Stimulated activated CD4-positive, alpha-beta T cell treated with anti-CD3 and anti-CD28 coated beads, Interleukin-1b, Interleukin-23, amount 100 ng/mL, for 4 hours (primary cell): Measurements from ENCODE around the gene ZFHX3.

Experiments
- DNase-seq, 2 donors: peaks; one replicate each; pipeline ENCODE4 v3.0.0-alpha.2; 2020; ENCODE audit warnings: low read depth in 2 of 2

Gene ZFHX3

DNA sequence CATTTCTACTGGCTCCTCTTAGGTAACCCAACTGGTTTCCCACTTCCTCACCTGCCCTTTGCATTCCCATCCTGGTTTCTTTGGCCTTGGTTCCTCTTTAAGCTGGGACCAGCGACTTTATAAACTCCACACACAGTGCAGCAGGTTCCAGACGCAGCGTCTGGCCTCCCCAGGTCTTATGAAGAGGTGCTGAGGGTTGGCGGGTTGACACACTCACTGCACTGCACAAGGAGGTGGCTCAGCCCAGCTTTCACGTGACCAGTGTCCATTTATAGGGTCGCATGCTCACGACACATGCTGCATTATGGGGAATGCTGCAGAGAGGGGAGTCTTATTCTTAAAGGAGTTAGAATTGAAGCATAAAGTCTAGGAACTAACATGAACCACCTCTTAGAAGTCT lies 70.8 kb downstream of the ZFHX3 start:
- no peak for DNase-seq

DNA sequence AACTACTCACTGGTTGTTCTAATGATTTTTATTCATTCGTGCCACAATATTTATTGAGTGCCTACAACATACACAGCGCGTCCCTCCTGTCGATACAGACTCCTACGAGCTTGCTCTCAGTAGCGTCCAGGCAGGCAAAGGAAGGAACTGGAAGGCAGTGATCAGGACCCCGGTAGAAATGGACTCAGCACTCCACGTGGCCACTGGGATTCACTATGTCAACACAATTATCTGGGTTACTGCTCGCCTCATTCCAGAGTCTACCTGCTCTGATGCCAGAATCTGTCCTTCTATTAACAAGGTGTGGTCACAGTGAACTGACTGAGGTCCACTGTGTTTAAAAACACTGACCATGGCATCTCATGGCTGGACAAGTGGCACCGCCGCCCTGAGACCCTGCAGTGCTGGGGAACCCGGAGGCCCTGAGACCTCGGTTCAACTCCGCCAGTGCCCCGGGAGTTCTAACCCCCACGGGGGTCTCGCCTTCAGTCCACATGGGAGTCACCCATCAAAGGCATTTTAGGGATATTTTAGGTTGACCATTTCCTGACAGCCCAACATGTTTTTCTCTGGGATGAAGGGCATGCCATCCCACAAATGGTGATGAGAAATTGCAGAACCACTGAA lies 71.4 kb downstream of the ZFHX3 start:
- DNase-seq, result no peak

DNA sequence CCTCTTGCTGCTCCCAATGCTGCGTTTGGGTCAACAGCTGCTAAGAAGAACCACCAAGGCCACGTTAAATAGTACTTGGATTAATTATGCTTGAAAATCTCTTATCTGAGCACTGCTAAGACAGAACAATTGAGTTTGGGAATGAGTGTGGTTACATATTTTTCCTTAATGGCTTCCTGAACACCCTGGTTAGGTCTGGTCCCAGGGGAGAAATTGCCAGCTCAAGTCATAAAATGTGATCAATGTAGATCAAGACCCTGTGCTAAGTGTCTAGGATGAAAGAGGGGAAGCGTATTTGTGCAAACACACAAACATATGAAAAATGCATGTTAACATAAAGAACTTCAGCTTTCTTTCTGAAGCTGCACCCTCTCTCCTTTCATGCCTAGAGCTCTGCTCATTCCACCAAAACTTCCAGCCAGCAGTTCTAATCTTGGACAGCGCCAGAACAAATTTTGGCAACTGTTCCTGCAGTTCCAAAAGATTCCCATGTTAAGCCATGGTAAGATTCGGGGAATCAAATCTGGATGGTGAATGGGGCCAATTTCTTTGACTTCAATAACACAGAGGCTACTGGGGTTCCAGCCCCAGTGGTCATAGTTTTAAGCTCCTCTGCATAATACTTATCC lies 72.0 kb downstream of the ZFHX3 start:
- DNase-seq, result no peak

DNA sequence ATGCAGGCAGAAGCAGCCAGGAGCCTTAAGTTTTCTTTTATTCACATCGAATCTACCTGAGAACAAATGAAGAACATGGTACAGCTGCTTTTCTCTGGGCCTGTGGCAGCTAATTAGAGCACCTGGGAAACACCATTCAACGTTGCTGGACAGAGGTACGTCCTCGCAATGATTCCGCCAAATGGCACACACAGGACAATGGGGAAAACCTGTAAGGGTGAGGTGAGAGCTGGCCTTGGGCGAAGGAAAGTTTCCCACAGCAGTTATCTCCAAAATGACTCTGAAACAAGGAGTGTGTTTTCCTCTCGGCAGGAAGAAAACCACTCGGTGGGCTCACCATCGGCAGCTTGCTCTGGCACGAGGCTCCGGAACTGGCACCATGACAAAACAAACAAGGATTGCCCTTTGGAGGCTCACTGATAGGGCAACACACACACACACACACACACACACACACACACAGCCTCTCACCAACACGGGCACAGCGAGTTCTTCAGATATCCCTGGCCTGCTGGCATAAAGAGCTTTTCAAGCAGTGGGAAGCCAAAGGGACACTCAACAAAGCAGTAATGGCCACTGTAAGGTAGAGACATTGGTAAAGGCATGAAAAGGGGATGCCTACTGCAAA lies 73.7 kb downstream of the ZFHX3 start:
- no peak for DNase-seq

DNA sequence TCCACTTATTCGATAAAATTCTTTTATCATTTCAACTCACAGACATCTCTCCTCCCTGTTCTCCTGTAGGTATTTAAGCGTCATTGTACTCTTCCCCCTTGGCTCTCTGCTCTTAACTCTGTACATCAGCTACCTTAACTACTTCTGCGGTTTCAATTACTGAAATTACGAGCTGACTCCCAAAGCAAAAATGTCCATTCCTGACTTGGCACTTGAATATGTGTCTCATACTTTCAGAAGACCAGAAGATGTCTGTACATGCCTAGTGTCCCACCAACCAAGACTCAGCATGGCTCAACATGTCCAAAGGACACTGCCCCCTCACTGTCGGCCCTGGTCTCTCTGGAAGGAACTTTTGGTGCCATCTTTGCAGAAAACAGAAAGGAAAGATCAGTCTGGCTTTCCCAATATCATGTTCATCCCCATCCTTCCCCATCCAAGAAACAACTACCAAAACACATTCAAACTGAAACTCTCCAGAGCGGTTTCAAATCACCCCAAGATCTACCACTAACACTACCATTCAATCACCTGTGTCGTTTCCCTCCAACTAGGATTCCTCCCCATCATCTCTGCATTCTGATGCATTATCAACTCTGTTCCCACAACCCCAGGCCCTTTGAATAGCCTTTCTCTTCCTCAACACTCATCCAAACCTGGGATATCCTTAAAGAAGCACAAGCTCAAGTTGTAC lies 74.9 kb downstream of the ZFHX3 start:
- no peak for DNase-seq

DNA sequence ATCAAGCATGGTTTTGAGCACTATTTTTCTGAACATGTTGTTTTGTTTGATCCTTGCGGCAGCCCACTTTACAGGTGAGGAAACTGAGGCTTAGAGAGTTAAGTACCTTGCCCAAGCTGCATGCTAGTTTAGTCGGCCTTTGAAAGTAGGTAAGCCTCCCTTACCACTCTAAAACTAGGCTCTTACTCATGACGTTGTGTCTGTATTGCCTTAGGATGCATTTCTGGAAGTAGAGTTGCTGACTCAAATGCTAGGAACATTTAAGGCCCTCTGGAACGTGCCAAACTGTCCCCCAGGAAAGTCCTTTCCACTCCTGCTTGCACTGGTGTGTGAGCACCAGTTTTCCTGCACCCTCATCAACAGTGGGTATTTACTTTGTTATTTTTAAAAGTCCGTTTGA lies 76.6 kb downstream of the ZFHX3 start:
- no peak for DNase-seq

DNA sequence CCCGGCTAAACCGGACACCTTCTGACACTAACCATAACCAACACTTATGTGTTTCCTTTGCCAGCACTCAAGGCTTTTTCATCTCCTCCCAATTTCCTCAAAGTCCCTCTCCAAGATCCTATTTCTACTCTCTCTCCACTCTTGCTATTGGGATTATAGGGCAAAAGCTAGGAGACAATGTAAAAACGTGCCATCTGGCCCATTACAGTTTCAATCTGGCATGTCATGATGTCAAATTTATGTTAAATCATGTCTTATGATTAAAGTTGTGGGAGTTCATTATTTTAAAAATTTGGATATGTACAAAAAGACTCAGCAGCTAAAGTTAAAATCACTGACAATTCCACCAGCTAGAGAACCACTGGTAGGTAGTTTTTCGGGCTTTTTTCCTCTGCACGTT lies 77.3 kb downstream of the ZFHX3 start:
- DNase-seq, result no peak

DNA sequence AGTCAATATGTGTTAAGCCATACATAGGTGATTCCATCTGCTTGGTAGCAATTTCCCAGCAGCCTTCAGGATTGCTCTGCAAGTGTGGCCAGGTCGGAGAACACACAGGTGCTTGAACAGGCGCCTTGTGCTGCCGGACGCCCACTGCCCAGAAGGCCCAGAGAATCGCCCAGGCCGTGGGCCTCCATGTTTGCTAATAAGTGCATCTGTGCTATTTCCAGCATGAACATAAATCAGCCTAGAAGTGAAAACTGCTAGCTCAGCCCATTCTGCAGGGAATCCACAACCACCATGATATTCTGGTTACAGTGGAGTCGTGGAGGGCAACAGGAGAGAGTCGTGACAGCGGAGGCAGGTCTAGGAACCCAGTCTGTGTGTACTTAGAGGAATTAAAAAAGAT lies 78.1 kb downstream of the ZFHX3 start:
- no peak for DNase-seq

DNA sequence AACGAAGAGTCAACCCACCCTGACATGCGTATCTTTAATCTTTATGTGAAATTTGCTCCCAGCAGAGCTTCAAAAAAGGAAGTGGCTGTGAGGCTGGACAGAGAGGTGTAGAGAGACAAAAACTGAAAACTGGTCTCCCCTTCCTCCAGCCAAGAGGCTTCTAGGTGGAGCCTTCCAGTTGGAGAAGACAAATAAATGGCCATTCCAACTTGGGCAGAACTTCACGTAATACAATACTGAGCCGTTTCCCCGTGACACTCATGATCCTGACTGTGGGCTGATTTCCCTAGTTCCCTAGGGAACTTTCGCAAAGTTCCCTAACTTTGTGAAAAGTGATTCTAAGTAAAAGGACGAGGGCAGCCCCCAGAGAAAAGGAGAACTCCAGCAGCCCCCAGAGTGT lies 78.8 kb downstream of the ZFHX3 start:
- no peak for DNase-seq

DNA sequence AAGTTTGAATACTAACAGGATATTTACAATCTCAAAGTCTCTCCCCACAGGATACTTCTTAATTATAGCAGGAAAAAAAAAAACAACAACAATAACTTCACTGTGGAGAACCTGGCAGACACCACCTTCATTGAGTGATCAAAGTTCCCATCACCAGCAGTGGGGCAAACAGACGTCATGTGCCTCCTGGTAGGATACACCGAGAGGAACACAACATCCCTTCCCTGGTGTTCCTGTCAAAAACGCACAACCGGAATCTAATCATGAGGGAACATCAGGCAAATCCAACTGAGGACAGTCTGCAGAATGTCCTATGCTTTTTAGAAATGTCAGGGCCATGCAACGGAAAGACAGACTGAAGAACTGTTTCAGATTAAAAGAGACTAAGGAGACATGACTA lies 80.0 kb downstream of the ZFHX3 start:
- DNase-seq, result no peak

DNA sequence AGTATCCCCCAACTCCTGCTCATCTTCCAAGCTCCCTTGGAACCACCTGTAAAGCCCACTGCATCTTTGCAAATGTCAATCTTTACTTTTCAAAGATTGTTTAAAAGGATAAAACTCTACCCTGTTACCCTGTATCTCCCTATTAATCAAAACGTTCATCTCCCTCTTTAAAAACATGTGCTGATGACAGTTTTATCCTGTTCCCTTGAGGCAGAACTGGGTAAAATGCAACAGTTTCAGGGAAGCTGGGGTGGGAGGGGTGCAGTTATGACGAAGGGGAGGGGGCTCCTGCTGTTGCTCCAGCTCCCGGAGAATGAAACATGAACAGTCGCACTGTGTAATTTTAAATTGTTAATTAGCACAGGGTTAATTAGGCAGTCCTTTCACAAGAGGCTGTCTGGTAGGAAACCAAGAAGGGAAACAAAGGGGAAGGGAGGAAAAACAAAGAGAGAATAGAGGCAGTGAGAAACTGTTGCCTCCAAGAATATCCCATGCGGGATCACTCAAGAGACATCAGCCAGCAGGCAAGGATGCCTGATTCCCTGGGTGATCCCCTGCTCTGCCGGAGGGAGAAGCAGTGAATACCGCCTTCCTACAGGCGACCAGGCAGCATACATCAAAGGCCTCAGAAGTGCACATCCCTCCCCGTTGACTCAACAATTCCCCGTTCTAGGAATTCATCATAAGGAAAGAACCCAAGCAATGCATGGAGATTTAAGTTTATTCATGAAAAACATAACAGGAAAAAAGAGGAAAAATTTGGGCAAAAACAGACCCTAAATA lies 84.2 kb downstream of the ZFHX3 start:
- DNase-seq, result no peak

DNA sequence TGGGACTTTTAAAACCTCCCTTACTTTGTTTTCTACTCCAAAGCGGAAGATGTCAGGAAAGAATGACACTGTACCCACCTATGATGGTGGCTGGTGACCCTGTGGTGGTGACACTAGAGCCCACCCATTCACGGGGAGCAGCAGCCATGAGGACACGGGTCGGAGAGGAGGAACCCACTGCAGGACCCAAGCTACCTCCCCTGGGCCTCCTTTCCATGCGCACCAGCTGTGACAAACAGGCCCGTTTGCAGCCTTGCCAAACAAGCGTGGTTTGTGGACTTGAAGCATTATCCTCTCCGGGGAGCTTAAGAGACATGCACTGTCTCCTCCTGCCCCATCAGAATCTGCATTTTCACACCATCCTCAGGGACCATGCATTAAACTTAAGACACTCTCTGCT lies 85.6 kb downstream of the ZFHX3 start:
- no peak for DNase-seq

DNA sequence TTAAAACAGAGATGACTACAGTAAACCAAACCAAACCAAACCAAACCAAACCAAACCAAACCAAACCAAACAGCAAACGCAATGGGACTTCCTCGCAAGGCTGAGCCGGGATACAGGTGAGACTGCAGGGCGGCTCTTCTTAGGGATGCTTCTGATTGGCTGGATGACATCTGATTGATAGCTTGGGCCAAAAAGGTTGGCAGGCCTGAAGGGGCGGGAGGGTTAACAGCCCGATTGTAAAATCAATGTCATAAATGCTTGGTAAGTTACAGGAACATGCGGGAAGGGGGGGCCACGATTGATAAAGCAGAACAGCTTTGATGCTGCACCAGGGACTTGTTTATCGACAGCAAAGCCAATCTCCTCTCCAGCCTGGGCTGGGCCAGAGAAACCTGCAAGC lies 86.1 kb downstream of the ZFHX3 start:
- no peak for DNase-seq

DNA sequence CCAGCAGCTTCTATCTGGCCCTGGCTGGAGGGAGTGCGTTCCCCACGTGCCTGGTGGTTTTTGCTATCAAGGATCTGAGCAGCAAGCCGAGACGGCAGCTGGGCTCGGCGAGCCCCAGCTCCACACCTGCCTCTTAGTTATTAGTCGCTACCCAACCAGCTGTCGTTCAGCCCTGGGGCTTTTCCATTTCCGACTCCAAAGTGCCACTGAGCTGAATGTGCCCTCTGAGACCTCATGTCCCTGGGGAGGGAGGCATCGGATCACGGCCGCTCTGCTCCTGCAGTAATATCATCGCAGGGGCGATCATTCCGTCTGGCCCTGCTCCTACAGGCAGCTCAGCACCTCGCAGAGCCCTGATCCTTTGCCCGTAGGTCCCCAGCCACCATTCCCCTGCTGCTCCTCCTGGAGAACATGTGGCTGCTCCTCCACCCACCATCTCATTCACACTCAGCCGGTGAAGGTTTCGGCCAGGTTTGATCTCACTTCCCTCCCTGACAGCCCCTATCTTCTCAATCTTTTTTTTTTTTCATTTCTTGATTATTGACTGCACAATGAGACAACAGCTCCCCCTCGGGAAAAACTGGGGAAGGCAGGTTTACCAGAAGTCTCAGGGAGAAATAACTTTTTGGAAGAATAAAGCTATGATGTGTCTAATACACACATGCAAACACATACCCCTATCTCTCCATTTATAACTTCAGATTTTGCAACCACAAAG lies 86.7 kb downstream of the ZFHX3 start:
- no peak for DNase-seq

DNA sequence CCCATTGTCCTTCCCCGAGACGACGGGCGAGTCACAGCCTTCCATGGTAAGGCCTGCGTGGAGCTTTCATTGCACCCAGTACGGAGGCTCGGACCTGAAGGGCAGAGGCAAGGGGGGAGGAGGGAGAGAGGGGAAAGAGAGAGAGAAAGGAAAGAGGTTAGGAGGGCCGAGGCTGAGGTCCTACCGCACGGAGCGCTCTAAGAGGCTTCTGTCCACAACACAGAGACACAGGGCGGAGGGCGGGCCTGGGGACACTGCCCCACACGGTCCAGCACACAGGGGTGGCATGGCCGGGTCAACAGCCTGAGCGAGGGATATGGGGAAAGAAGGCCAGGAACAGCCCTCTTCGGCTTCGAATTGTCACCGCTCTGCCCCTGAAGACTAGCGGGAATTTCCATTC lies 87.8 kb downstream of the ZFHX3 start:
- no peak for DNase-seq

DNA sequence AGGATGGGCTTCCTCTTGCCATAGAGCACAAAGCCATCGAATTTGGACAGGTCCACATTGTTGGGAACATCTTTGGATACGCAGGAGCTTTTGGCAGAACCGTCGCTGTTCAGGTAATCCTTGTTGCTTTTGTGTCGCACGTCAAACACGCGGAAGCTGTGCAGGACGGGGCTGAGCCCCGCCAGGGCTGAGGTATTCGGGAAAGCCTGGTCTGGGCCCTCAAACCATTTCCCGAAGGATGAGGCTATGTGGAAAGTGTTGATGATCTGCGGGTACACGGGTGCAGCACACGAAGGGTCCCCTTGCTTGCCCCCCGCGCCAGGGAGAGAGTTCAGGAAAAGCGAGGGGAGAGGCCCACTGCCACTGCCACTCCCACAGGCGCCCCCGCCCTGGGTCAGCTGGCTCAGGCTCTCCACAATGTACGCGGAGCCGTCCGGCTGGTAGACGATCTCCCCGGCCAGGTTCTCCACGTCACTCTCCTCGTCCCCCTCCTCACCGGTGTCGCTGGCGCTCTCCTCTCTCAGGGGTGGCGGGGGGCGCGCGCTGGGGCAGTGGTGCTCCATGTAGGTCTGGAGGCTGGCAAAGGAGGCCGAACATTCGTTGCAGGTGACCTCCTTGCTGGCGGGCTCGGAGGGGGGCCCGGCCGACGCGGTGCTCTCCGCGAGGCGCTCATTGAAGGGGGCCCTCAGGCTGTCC lies 88.5 kb downstream of the ZFHX3 start:
- DNase-seq, result no peak

DNA sequence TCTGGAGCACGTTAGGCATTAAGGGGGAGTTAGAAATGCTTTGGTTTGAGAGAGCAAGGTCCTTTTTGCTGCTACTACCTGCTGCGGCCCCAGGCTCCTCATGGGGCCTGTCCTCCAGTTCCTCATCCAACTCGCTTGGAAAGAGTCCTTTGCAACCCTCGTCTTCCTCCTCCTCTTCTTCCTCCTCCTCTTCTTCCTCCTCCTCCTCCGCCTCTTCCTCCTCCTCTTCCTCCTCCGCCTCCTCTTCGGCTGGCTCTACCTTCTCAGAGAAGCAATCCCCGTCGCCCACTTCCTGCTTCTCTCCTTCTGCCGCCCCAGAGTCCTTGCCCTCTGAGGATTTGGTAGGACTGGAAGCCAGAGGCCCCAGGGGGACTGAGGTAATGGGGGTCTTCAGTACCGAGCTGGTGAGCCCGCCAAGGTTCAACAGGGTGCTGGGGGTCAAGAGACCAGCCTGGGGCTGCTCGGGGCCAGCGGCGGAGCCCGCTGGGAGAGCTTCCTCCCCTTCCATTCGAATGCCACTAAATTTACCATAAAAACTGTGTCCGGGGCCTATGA lies 89.3 kb downstream of the ZFHX3 start:
- no peak for DNase-seq

DNA sequence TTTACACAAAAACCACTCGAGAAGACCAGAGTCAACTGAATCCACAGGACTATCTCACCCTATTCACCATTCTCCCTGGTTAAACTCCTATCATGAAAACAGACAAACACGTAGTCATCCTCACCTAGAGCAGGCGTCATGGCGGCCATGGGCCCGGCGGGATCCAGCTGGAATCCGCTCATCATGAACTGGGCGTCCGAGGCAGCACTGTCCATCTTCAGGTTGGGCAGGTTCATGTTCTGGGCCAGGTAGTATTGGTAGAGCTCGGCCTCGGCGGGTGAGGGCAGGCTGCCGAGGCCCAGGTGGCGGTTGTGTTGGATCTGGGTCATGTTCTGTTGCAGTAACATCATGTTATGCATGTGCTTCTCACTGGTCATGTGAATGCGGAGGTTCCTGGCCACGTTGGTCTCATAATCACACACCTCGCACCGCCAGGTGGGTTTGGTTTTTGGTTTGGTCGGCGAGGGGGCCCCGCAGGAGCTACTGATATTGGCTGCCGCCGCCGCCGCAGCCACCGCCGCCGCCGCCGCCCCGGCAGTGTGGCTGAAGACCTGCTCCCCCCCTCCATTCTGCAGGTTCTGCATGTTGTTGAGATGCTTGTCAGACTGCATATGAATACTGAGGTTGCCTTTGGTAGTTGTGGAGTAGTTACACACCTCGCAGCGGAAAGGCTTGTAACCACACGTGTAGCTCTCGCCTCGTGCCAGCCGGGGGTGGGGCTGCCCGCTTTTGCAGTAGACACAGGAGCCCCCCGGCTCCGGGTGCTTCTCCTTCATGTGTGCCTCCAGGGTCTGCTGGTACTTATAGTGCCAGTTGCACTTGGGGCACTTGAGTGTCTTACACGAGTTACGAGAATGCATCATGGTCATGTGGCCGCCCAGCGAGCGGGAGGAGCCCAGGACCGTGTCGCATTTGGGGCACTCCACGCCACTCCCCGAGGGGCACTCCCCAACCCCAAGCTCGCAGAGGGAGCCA lies 90.3 kb downstream of the ZFHX3 start:
- no peak for DNase-seq
